GM18520 (cell line): Measurements from ENCODE around the gene FKBP2.

Experiments used
- ATAC-seq: cut with Tn5 transposase; IDR thresholded peaks from one replicate; pipeline ENCODE4 v1.9.1; 2021; ENCODE audit not compliant: unreplicated experiment

FKBP2 gene

DNA sequence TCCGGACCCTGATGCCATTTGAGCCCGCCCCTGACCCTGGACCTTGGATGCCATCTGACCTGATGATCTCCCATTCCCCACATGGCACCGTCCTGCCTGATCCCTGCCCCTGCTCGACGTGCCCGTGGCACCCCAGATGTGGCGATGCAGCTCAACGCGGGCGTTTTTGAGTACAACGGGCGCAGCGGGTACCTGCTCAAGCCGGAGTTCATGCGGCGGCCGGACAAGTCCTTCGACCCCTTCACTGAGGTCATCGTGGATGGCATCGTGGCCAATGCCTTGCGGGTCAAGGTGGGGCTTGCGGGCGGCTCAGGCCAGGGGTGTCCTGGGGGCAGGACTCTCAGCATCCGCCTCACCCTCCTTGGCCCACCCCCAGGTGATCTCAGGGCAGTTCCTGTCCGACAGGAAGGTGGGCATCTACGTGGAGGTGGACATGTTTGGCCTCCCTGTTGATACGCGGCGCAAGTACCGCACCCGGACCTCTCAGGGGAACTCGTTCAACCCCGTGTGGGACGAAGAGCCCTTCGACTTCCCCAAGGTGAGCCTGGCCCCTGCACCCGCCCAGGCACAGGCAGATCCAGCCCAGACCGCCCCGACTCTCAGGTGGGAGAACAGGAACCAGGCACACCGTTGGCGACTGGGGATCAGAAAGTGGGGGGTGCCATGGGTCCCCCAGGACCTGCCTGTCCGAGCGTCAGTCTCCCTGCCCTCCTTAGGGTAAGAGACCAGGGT is 21.5 kb downstream of the FKBP2 start:
- ATAC-seq: no peak

DNA sequence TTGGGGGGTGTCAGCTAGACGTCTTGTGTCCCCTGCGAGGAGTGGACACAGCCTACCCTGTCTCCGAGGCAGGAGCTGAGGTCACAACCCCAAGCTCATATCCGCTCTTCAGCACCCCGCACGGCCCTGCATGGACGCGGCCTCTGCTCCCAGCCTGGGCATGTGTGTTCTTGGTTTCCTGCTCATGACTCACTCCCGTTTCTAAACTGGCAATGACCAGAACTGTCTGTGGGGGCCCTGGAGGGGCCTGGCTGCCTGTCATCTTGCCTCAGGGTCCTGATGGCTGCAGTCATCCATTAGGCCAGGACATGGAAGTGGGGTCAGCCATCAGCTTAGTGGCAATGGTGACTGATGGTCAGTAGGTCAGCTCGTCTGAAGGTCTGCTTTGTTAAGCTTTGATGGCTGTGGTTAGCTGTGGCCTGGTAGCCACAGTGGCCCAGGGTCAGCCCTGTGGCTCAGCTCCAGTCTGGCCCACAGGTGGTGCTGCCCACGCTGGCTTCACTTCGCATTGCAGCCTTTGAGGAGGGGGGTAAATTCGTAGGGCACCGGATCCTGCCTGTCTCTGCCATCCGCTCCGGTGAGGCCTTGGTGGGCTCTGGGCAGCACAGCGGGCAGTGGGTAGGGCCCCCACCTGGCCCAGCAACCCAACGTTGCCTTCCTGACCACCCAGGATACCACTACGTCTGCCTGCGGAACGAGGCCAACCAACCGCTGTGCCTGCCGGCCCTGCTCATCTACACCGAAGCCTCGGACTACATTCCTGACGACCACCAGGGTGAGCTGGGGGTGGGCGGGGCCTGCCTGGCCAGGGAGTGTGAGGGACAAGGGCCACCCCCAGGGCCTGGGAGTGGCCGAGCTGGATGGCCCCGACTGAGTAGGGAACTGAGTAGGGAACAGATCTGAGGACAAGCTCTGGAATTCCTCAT is 22.4 kb downstream of the FKBP2 start:
- no peak for ATAC-seq

DNA sequence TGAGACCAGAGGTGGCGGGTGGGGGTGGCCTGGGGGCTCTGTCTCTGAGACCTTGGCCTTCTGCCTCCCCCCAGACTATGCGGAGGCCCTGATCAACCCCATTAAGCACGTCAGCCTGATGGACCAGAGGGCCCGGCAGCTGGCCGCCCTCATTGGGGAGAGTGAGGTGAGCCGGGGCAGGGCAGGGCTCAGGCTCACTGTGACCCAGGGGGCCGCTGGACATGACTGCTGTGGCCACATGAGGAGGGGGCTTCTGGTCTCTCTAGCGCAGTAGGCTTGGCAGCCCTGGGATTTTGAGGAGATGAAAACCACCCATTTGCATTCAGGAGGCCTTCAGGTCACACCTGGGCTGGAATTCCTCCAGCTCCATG is 23.0 kb downstream of the FKBP2 start:
- ATAC-seq: no peak

DNA sequence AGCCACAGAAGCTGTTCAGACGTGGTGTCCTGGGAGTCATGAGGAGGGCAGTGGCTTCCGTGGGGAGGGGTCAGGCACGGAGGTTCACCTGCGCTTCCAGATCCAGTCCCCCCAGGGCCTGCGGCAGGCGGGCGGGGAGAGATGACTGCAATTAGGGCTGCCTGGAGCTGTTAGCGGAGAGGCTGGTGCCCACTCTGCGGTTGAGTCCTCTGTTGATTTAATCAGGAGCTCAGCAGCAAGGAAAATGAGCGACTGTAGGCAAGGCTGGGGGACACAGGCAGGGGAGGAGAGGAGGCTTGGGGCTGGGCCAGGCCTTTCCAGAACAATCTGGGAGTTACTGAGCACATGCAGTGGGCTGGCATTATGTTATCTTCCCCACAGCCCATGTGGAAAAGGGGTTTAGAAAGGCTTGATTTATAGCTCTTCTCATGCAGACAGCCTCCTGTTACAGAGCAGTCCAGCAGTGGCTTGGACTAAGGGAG is 23.5 kb downstream of the FKBP2 start:
- no peak for ATAC-seq

DNA sequence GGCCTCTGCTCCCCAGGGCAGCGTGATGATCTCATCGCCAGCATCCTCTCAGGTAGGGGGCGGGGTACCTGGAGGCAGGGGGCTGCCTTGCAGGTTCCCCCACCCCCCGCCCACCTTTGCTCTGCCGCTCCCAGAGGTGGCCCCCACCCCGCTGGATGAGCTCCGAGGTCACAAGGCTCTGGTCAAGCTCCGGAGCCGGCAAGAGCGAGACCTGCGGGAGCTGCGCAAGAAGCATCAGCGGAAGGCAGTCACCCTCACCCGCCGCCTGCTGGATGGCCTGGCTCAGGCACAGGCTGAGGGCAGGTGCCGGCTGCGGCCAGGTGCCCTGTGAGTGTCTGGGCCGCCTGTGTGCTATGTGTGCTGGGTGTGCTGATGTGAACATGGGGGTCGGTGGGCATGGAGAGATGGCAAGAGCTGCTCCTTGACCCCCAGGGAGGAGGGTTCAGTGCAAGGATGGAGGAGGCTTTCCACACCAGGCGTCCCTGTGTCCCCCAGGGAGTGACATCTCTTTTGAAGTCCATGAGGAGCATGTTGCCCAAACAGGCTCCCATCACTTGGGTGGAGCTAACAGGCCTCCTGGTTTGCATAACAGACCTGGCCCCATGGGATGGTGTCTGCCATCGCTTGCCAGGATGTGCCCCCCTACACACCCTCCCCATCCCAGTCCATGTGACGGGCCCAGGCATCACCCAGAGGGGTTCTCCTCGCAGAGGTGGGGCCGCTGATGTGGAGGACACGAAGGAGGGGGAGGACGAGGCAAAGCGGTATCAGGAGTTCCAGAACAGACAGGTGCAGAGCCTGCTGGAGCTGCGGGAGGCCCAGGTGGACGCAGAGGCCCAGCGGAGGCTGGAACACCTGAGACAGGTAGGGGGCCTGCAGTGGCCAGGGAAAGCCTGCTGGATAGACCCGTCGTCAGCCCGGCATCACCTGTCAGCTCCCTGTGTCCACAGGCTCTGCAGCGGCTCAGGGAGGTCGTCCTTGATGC is 24.6 kb downstream of the FKBP2 start:
- ATAC-seq: no peak

DNA sequence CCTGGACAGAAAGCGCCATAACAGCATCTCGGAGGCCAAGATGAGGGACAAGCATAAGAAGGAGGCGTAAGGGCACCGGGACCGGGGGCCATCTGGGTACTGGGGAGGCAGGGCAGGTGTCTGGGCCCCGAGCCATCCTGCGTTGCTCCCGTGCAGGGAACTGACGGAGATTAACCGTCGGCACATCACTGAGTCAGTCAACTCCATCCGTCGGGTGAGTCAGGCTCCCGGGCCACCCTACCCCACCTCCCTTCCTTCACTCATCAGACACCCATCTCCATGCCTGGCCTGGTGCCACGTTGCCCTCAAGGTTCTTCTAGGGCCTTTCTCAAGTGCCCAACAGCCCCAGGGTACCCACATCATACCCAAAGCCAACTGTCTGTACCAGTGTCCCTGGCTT is 25.4 kb downstream of the FKBP2 start:
- ATAC-seq: no peak

DNA sequence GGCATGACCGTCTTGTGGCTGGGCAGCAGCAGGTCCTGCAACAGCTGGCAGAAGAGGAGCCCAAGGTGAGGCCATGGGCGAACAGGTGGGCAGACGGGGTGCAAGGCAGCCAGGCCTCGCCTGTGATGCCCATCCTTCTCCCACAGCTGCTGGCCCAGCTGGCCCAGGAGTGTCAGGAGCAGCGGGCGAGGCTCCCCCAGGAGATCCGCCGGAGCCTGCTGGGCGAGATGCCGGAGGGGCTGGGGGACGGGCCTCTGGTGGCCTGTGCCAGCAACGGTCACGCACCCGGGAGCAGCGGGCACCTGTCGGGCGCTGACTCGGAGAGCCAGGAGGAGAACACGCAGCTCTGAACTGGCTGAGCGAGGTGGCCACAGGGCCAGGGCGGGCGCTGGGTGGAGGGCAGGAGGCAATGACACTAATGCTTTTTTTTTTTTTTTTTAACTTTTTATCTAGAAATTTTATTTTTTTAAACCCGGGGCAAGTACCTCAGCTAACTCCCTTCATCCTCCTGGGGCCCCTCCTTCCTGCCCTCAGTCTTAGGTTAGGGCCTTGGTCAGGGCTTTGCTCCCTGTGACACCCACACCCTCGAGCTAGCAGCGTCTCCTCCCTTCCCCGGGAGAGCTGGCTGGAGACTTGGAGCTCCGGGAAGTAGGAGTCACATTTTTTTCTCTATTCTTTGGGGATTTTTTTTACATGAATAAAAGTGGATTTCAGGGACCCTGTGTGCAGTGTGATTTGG is 26.5 kb downstream of the FKBP2 start:
- ATAC-seq: no peak

DNA sequence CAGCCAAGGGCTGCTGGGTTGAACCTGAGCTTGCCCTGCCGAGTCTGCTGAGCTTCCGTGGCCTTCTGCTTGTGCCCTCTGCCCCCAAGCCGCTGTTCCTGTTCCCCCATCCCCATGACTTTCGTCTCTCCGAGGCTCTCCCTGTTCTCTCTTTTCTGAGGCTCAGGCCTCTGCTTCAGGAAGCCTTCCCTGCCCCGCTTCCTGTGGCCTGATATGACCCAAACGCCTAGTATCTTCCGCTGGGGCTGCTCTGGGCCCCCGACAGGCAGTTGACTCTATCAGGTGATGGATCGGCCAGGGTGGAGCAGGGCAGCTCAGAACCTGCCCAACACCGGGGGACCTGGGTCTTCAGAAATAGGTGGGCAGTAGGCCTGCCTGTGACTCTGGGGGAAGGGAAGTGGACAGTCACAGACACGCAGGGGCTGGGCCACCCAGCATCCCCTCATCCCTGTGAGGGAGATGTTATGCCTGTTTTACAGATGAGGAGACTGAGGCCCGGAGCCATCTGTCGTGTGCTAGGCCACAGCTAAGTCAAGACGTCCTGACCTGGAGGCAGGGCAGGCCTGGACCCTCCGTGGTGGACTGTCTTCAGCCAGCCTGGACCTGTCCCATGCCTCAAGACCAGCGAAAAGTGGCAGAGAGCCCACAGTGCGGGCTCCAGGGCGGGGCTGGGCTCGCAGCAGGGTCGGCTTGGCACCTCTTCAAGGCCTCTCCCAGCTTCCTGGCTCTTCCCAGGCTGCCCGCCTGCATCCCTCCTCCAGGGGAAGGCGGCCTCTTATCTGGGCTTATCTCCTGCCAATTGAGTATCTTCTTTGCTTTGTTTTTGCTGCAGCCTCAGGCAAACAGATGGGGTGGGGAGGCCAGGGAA is 27.4 kb downstream of the FKBP2 start:
- no peak for ATAC-seq

DNA sequence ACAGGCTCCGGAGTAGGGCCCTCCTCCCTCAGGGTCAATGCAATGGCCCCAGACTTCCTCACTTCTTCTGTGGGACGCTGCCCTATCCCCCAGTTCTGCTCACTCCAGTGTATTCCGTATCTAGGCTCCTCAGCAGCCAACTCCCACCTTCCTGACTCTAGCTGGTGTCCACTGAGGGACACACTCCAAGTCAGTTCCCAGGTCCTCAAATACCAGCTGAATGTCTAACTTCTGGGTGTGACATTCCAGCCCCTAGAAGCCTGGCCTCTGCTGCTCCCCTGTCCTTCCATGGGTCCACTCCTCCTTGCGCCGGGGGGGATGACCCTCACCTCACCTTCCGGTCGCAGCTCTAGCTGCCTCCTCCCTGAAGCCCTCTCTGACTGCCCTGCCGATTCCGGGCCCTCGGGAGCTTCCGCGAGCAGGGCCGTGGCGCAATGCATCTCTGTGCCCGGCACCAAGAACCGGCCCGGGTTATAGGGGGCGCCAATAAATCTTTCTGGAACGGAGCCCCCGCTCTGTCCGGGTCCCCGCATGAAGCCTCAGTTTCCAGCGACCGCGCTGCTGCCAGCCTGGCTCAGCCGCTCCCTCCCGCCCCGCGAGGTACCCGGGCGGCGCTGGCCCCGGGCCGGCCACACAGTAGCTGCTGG is 28.1 kb downstream of the FKBP2 start:
- ATAC-seq: peak; percentile 5

DNA sequence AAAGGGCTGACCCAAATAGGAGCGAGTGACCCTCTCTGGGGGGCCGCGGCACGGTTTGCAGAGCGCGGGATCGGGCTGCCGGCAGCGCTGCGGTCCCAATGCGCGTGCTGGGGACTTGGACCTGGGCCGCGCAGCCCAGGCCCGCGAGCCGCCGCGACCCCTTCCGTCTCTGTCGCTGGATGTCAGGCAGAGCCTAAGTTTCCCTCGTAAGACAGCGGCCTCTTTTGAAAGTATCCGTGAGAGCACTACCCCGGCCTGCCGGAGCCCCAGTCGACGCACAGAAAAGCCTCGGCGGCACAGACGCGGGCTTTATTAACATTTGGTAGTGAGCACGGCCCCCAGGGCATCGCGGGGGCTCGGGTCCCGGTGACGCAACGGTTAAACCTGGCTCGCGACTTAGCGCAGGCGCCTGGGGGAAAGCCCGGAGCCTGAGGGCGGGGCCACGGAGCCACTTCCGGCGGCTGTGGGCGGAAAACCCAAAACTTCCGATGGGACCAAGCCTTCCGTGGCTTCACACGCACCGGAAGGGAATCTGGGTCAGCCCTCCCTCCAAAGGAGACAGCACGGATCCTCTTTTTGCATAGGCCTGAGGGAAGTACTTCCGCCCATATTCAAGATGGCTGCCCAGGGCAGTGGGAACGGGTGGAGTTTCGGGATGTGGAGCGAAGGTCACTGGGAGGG is 28.8 kb downstream of the FKBP2 start:
- peak; percentile 72 for ATAC-seq

DNA sequence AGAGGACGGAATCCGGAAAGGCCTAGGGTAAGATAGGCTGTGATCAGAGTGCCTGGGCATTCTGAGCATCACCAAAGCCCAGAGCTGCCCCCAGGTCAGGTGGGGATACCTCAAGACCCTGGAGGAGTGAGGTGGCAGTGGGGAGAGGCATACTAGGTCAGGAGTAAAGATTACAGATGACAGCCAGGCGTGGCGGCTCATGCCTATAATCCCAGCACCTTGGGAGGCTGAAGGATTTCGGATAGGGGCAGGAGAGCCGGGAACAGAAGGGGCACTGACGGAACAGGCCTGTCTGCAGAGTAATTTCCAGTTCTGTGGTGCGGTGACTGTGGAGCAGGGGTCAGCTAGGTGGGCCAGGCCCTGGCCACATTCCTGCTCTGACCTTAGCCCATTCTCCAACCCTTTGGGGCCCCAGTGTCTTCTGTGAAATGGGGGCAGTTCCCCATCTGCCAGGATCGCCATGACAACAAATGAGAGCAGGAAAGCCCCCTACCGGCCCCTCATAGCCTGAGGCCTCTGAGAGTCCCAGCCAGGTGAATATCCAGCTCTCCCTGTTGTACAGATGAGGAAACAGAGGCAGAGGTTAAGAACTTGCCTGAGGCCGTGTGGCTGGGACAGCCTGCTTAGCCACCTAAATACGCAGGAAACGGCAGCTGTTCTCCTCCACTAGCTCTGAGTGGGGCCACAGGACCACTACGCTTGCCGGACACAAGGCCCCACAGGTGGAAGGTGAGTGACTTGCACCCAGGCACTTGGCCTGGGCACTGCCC is 34.3 kb downstream of the FKBP2 start:
- no peak for ATAC-seq

DNA sequence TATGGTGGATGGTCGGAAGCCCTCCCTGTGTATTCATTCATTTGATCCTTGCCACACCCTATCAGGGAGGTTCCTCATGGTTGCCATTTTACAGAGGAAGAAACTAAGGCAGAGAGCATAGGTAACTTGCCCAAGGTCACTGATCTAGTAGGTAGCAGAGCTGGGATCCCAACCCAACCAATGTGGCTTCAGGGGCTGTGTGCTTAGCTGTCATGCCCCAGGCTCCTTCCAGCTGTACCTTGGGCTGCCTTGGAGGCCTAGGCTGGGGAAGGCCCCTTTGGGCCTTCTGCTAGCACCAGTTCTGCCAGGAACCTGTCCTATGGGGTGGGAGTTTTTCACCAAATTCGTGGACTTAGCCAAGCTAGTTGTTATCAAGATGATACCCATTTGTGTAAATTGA is 34.9 kb downstream of the FKBP2 start:
- ATAC-seq: no peak

DNA sequence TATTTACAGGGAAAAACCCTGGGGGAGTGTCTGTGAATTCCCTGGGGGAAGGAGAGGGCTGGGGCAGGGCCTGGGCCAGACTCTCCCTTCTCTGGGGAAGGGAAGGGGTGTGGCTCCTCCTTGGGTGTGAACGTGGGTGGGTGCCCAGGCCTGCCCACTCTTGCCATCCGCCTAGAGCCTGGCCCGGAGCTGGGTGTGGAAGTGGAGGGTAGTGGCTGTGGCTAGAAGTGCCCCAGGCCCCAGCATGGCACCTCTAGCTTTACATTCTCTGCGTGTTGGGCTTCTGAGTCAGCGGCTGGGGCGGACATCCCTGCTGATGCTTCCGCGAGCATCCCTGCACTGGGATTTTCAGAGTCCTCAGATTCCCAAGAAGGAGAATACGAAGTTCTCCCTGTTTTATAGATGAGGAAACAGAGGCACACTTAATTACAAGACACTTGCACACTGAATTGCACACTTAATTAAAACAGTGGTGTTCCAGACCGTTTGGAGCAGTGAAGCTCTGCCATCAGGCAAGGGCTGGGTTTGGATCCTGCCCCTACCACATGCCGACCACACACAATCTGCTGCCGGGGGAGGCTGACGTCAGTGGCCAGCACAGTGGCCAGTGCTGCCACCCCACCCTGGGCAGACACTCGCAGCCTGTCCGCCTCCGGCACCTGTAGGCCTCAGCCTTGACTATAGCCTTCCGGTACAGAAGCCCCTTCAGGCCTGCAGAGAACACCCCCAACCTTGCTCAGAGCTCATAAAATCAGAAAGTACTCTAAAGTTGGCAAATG is 35.9 kb downstream of the FKBP2 start:
- no peak for ATAC-seq

DNA sequence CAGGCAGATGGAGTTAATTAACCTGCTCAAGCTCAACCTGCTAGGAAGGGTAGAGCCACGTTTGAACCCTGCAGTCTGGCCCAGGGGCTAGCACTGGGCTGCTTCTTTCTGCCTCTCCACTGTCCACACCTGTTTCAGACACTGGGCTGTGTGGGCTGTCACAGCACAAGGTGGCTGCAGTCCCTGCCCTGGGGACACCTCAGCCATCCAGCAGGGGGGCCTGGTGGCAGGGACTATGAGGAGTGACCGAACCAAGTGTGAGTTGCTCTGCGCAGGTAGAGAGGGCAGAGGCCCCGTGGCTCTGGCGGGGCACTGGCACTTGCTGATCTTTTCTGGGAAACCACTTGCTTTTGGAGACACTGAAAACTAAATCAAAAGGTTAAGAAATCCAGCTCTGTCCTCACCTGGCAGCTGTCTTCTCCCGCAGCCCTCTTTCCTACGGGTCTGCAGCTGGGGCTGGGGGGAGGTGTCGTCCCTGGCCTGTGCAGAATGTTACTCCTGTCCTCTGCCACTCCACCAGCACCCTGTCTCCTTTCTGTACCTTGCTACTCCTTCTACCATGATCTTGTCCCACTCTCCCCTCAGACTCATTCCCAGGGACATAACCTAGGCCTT is 37.8 kb downstream of the FKBP2 start:
- no peak for ATAC-seq

DNA sequence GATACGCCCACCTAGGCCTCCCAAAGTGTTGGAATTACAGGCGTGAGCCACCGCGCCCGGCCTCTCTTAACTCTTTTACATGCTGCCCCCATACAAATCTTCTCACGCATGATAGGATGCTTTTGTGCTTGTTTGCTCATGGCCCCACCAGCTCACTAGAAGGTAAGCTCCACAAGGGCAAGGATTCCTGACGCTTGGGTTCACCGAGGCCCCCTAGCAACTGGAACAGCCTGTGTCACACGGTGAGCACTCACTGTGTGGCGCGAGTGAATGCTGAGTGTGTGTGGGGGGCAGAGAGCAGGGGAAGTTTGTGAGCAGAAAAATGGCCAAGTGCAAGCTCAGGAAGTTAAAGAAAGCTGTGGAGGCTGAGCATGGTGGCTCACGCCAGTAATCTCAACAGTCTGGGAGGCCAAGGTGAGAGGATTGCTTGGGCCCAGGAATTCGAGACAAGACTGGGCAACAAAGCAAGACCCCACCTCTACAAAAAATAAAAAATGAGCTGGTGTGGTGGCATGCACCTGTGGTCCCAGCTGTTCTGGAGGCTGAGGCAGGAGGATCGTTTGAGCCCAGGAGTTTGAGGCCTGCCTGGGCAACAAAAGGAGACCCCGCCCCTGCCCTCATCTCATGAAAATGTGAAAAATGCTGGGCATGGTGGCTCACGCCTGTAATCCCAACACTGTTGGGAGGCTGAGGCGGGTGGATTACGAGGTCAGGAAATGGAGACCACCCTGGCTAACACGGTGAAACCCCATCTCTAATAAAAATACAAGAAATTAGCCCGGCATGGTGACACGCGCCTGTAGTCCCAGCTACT is 41.3 kb downstream of the FKBP2 start:
- ATAC-seq: no peak

DNA sequence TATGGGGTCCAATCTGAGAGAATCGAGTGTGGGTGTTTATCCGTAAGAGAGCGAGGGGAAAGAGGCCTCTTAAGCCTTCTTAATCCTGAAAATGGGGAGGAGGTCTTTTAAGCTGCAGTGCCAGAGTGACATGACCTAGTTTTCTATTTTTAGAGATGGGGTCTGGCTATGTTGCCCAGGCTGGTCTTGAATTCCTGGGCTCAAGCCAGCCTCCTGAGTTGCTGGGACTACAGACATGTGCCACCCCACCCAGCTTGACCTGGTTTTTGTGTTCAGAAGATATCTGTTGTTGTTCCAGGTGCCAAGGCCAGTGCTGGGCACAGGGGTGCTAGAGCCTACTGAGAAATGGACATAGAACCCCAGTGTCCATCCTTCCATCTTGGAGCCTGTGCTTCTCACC is 42.2 kb downstream of the FKBP2 start:
- no peak for ATAC-seq
